Activated CD4-positive, alpha-beta T cell treated with anti-CD3 and anti-CD28 coated beads for 48 hours (primary cell): Measurements from ENCODE around the gene CCDC150.
A peak's percentile ranks its signal among the peaks of the same experiment; 100 is the strongest.
"Not testable (repeated sequence)": the region's sequence is repeated elsewhere in the genome, so short reads cannot be mapped to it uniquely, and the experiment has no call there.

Source experiments
- DNase-seq: peaks from one replicate; pipeline ENCODE4 v3.0.0-alpha.2; 2020

Gene CCDC150

DNA sequence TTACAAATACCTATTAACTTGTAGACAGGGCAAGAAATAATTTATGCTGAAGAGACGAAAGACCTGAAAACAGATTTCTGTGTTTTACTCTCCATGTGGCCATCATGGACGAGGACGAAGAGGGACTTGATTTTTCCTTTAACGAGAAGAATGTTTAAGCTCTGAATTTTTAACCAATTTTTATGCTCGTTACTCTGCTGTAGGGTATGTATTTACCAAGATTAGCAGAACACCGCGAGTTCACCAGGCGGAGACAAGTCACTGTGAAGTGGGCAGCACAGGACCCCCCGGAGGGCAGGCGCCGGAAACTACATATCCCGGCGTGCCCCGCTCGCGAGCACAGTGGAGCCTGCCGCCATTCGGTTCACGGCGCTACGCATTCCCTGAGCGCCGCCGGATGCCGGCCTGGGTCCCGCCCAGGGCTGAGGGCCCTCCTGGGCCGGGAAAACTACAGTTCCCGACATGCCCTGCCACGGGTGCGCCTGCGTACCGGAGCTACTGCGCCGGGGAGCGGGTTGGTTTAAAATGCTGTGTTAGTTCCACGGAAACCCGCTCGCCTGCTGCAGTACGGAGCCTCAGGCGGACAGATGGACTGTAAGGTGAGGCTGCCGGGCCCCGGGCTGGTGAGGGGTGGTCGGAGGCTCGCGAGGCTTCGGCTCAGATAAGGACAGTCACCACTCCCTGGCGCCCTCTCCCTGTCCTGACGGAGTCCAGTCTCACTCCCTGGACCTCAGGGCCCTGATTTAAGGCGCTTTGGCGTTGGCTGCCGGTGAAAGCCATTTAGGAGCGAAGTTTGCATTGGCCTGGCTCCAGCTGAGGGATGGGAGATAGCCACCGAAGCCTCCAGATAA, at the start of gene CCDC150:
CCDC150 (plus strand) TSS at position 536 of the 851 bp plus-strand sequence; CDS start at position 588, 52 bp downstream.
- DNase-seq: peak; percentile 96

DNA sequence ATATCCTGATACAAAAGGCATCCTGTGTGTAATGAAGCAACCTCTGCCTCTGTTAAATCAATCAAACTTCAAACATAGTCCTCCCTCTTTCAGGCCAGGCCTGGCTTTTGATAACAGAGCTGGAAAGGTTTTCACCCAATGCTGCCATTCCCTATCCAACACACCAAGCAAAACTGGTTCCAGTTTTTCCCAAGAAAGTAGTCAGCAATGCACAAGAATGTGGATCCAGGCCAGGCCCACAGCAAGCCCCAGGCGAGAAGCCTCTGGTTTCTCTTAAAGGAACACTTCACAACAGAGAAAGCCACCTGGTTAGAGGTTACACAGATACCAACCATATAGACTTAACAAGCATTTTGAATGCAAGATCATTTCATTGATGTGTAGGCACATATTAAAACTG, 49.2 kb upstream of the CCDC150 start:
- no peak for DNase-seq

DNA sequence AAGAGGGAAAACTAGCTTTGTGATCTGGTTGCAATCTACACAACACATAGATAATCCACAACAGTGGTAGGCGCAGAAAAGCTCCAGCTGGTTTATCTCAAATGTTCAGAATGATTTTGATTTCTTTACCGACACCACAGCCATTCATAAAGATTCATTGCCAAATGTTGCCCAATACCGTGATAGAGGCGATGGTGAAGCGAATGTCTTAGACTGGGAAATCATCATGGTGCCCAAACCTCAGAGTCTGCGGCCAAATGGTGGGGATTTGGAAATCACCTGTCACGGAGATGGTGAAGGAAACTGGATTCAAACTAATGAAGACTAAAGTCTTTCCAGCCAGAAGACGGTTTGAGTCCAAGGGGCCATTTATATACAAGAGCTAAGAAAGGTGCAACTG, 48.5 kb upstream of the CCDC150 start:
- DNase-seq: no peak

DNA sequence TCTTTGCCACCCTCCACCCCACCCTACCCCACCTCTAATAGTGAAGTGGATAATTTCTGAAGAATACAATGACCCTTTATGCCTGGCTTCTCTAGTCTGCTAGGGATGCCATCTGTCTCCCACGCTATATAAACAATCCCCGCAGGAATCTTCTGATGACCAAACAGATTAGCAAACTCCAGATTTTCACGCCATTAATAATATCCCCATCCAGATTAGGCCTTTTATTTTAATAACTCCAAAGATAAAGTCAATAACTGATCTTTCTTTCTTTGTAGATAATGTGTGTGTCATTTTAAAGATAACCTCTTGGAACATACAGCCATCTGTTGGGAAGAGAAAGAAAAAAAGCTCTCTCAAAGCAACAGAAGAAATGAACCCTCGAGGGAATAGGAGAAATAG, 47.9 kb upstream of the CCDC150 start:
- DNase-seq: no peak

DNA sequence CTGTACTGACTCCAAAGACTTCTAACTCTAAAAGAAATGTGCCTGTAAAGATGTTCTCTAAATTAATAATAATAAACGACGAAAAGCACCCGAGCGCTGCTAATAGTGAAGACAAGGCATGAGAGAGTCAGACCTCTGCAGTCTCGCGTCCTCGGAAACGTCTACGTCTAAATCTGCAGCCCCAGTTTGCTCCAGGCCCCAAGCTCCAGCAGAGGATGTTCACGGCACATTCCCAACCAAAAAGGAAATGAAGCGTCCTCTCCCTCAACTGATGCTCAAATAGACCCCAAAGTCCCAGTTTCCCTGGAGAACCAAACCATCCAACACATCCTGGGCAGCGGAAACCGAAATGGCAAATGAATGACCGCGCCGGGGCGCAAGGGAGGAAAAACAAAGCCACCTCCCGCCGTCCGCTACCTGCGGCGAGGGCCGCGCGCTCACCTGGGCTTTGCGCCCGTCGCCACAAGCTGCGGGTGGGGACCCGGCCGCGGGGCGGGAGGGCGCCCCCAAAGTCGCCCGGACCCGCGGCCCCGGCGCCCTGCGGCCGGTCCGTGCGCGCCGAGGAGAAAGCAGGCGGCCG, 47.1 kb upstream of the CCDC150 start:
- DNase-seq: no peak

DNA sequence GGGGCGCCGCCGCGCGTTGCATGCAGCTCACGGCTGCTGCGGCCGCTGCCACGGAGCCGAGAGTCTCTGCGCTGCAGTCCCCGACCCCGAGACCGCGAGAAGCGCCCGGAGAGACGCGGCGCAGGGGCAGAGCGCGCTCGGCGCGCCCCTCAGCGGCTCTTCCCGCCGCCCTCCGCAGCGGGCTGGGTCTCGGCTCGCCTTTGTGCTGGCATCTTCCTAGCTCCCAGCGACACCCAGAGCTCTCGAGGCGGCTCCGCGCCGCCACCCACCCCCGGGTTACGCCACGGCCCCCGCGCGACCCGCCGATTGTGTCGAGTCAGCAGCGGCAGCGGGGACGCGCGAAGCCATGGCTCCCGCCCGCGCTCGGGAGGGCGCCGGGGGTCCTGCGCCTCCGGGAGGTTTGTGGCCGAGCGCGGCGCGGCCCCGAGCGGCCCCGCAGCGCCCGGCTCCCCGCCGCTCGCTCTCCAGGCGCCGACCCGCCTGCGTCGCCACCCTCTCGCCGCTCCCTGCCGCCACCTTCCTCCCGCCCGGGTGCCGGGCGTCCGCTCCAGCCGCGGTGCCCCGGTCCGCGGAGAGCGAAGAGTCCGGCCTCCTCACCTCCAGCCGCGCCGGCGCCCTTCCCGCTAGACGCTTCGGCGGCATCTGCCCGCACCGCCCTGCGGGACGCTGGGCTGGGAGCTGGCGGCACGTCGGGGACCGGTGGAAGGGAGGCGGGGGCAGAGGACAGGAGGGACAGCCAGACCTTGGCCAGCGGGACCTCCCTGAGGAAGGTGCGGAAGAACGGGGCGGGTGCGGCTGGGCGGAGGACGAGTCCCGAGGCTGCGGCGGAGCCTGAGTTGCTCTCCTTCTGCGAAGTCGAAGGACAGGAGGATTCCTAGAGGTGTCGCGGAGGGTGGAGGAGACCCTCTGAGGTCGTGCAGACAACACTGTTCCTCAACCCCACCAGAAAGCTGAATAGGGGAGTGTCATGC, 46.3 kb upstream of the CCDC150 start, which contains the start of gene HECW2:
HECW2 (minus strand) TSS at position 644 of the 971 bp plus-strand sequence.
- DNase-seq: peak; percentile 28

DNA sequence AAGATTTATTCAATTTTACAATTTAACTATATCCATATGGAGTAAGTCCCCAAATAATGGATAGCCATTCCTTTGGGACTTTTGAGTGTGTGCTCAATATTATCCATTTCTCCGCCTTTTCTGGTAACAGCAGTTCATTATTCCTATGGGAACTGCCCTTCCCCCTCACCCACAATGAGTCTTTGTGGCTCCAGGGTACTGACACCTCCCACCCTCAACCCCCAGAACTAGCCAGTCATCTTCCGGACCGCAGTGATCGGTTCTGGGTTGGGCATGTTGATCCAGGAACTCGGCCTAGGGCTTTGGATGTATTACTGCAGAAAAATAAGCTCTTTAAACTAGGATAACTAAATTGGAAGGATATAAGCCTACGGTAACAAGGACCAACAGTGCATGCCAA, 45.4 kb upstream of the CCDC150 start:
- DNase-seq: no peak

DNA sequence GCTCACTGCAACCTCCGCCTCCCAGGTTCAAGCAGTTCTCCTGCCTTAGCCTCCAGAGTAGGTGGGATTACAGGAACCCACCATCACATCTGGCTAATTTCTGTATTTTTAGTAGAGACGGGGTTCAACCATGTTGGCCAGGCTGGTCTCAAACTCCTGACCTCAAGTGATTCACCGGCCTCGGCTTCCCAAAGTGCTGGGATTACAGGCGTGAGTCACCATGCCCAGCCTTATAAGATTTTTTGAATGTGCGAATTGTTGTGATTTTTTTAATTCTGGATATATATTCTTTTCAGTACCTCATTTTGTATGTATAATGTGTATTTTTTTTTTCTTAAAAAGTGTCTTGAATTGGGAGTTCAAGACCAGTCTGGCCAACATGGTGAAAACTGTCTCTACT, 42.0 kb upstream of the CCDC150 start:
- no peak for DNase-seq

DNA sequence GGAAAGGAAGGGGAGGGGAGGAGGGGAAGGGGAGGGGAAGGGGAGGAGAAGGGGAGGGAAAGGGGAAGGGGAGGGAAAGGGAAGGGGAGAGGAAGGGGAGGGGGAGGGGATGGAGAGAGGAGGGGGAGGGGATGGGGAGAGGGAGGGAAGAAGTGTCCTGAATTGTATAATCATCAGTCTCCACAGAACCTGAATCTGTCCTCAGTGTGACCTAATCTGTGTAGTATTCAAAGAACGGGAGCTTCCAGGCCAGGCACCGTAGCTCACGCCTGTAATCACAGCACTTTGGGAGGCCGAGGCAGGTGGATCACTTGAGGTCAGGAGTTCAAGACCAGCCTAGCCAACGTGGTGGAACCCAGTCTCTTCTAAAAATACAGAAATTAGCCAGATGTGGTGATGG, 41.1 kb upstream of the CCDC150 start:
- DNase-seq: no peak

DNA sequence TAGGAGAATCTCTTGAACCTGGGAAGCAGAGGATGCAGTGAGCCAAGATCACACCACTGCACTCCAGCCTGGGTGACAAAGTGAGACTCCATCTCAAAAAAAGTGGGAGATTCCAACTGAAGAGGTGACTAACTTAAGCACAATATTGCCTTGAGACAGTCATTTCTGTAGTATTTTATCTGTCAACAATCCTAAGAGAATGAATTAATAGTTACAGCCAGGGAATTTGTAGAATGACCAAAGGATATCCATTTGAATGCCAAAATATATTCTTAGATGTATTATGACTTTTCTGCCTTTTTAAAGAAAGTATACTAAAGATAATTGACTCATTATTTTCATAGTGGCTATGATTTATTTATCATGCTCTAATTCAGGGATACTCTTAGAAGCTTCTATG, 40.7 kb upstream of the CCDC150 start:
- DNase-seq: no peak

DNA sequence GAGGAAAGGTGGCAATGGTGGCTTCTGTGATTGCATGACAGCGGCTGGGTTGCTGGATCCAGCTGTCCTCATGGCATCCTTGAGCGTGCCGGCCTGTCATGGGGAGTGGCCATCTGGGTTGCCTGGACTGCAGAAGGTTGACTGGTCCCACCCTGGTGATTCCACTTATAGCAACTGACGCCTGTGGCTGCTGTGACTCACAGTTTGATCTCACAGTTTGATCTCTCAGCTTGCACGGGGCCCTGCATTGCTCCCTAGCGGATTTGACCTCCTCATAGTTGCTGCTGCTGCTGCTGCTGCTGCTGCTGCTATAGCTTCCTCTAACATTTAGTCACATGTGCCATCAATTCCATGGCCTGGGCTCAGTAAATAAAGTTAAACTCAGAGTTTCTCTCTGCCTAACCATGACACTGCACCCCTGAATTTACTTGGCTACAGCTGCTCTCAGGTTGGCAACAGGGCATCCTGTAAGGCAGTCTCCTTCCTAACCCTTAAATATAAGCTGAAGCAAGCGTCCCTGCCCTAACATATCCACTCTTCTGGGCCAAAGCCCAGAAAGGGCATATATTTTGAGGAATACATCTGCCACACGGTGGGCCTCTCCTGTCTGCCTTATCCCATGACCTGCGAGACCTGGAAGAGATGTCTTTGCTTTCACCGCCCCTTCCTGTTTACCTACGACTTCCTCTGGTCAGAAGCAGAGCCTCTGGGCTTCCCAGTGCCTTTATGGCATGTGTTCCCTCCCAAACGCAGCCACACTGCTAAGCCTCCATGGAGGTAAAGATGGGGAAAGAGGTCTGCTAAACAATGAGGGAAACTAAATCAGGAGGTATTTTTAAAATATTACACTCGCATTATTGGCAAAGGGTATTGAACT, 37.8 kb upstream of the CCDC150 start:
- DNase-seq: no peak

DNA sequence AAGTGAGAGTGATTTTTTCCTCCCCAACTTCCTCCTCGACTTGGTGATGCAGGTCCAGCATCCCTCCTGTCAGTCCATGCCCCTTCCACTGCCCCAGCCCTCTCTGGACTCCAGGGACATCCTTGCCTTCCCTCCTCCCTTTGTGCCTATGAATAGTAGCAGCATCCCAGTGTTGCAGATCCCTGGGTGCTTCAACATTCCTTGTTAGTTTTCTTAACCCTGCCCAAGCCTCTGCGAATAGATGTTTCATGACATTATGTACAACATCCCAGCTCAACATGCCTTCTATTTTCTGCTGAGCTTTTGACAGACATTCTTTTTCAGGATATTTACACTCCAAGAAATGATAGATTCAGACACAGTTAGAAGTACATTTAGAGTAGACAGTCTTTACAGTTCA, 35.3 kb upstream of the CCDC150 start:
- no peak for DNase-seq

DNA sequence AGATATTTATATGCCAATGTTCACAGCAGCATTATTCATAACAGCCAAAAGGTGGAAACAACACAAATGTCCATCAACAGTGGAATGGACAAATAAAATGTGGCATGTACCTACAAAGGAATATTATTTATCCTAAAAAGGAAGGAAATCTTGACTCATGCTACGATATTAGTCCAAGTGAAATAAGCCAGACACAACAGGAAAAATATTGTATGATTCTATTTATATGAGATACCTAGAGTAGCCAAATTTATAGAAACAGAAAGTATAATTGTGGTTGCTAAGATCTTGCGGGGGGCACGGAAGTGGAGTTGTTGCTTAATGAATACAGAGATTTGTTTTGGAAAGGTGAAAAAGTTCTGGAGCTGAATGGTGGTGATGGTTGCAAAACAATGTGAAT, 33.0 kb upstream of the CCDC150 start:
- no peak for DNase-seq

DNA sequence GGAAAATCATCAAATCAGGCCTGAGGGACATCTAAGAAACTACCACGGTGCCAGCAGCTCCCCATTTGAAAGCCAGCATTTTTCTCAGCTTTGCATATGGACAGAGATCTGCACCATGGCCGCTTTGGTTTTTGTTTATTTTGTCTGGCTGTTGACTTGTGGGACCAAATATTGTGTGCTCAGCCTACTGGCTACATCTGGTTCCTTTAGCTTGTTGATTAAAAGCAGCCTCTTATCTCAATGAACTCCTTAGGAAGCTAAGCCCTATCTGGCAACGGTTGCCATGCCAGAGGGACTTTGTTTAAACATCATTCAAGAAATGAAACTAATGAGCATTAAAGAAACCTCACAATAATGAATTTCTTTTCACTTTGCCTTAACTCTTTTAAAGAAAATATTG, 32.4 kb upstream of the CCDC150 start:
- DNase-seq: no peak

DNA sequence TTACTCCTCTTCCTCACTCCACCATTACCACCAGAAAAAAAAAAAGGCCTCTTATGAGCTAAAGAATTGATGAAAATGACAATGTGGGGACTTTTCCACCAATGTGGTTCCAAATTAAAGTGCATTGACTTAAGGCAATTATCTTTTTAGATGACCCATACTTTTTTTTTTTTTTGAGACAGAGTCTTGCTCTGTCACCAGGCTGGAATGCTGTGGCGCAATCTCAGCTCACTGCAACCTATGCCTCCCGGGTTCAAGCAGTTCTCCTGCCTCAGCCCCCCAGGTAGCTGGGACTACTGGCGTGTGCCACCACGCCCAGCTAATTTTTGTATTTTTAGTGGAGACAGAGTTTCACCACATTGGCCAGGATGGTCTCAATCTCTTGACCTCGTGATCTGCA, 31.6 kb upstream of the CCDC150 start:
- DNase-seq: not testable (repeated sequence)

DNA sequence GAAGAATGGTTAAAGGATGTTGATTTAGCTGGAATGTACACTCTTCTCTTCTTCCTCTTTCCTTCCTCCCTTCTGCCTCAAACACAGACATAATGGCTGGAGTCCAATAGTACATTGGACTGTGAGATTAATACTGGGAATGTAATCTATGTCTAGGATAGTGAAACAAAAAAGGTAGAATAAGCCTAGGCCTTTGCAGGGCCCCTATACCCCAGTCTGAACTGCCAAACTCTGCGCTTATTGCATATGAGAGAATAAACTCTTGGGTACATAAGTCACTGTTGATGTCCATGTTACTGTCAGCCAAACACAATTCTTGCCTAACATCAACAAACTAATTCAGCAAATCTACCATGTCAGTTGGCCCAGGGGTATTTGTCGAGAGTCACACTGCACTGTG, 29.7 kb upstream of the CCDC150 start:
- no peak for DNase-seq

DNA sequence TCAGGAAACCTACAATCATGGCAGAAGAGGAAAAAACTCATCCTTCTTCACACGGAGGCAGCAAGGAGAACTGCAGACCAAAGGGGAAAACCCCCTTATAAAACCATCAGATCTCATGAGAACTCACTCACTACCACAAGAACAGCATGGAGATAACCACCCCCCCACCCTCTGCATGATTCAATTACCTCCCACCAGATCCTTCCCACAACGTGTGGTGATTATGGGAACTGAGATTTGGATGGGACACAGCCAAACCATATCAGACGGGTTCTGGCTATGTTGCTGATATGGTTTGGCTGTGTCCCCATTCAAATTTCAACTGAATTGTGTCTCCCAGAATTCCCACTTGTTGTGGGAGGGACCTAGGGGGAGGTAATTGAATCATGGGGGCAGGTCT, 28.7 kb upstream of the CCDC150 start:
- DNase-seq: no peak

DNA sequence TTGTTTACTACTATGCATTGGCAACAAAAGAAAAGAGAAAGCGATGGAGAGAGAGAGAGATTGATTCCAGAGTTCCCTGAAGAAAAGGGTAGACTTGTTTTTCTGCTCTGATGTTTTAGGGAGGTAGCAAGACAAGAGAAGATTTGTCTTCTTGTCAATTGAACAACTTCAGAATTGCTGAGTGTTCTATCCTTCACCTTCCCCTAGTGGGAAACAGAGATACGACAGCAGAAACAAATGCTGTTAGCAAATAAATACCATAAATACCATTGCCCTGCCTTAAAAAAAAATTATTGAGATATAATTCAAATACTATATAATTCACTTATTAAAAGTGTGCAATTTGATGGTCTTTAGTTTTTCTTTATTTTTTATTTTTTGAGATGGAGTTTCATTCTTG, 26.2 kb upstream of the CCDC150 start:
- DNase-seq: no peak

DNA sequence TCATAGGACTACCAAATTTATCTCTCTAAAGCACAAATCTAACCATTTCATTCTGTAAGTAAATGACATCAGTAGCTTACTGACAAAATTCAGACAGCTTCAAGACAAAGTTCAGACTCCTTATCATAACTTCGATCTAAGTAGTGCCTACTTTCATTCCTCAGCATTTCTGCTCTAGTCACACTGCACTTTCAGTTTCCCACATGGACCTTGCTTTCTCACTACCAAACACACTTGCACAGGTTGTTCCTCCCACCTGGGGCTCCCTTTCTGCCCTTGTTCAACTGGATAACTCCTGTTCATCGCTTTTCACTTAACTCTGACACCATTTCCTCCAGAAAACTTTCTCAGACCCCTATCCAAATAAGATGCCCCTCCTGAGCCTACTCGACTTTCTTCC, 22.1 kb upstream of the CCDC150 start:
- DNase-seq: no peak

DNA sequence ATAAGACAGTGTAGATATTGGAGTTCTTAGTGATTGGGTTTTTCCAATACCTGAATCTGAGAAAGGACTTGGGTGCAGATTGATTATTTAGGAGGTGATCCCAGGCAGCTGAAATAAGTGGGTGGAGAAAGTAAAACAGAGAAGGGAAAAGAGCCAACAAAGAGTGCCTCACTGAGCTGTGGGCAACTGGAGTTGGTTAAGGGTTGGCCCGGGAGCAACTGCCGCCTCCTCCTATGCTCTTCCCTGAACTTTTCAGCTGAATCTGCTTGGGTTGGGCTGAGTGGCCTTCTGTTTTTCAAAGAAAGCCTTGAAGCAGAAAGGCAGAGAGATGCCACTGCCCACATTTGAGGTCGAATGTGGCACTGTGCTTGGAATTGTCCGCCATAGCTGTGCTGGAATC, 20.9 kb upstream of the CCDC150 start:
- DNase-seq: no peak

DNA sequence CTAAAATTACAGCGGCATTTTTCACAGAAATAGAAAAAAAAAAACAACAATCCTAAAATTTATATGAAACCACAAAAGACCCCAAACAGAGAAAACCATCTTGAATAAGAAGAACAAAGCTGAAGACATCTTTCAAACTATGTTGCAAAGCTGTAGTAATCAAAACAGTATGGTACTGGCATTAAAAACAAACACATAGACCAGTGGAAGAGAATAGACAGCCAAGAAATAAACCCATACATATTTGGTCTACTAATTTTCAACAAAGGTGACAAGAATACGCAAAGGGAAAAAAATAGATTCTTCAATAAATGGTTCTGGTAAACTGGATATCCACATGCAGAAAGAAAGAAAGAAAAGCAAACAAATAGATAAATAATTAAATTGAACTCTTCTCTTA, 9.0 kb upstream of the CCDC150 start:
- no peak for DNase-seq

DNA sequence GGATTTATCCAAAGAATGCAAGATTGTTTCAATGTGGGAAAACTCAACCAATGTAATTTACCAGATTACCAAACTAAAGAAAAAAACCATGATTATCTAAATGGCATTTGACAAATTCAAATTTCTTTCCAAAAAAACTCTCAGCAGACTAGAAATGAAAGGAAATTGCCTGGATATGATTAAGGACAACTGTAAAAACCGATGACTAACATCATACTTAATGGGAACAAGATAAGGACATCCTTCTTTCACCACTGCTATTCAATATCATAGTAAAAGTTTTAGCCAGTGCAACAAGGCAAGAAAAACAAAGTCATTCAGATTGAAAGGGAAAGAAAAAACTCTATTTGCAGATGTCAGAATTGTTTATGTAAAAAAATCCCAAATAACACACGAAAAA, 4.4 kb upstream of the CCDC150 start:
- no peak for DNase-seq
